ENCODE data around the gene PIK3C3.

GRCh38 chr18:42114310-42114943, 159.4 kb downstream of the PIK3C3 start:
- TF ChIP-seq CTCF (IDR thresholded peaks at IDR 0.05) (peak; percentile 83 to 96 (median 89)), POLR2A (IDR thresholded peaks at IDR 0.05) (no peak)

Data from heart left ventricle (tissue), 13 donors.